ENCODE data around the gene CFDP1.

- TF ChIP-seq TAF1 (CRISPR knock-in tag; IDR thresholded peaks at IDR 0.05) = no peak
- TF ChIP-seq, protein P1, sequence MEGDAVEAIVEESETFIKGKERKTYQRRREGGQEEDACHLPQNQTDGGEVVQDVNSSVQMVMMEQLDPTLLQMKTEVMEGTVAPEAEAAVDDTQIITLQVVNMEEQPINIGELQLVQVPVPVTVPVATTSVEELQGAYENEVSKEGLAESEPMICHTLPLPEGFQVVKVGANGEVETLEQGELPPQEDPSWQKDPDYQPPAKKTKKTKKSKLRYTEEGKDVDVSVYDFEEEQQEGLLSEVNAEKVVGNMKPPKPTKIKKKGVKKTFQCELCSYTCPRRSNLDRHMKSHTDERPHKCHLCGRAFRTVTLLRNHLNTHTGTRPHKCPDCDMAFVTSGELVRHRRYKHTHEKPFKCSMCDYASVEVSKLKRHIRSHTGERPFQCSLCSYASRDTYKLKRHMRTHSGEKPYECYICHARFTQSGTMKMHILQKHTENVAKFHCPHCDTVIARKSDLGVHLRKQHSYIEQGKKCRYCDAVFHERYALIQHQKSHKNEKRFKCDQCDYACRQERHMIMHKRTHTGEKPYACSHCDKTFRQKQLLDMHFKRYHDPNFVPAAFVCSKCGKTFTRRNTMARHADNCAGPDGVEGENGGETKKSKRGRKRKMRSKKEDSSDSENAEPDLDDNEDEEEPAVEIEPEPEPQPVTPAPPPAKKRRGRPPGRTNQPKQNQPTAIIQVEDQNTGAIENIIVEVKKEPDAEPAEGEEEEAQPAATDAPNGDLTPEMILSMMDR (CRISPR knock-in tag; IDR thresholded peaks at IDR 0.05) = no peak
- TF ChIP-seq, protein P2, sequence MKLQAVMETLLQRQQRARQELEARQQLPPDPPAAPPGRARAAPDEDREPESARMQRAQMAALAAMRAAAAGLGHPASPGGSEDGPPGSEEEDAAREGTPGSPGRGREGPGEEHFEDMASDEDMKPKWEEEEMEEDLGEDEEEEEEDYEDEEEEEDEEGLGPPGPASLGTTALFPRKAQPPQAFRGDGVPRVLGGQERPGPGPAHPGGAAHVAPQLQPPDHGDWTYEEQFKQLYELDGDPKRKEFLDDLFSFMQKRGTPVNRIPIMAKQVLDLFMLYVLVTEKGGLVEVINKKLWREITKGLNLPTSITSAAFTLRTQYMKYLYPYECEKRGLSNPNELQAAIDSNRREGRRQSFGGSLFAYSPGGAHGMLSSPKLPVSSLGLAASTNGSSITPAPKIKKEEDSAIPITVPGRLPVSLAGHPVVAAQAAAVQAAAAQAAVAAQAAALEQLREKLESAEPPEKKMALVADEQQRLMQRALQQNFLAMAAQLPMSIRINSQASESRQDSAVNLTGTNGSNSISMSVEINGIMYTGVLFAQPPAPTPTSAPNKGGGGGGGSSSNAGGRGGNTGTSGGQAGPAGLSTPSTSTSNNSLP (IDR thresholded peaks at IDR 0.05; ENCODE audit: low read depth, low read length) = no peak
- no peak for TF ChIP-seq USF2 (IDR thresholded peaks at IDR 0.05; ENCODE audit: low read depth, low read length)
- TF ChIP-seq USF2 (CRISPR knock-in tag; IDR thresholded peaks at IDR 0.05; ENCODE audit: borderline replicate concordance) = no peak
- no peak for TF ChIP-seq ATF7 (IDR thresholded peaks at IDR 0.05)
- TF ChIP-seq ATF7 (CRISPR knock-in tag; IDR thresholded peaks at IDR 0.05) = no peak
- peak; percentile 93 for TF ChIP-seq ZBTB33 (CRISPR knock-in tag; IDR thresholded peaks at IDR 0.05)
- no peak for TF ChIP-seq CHD2 (IDR thresholded peaks at IDR 0.05; ENCODE audit: low read depth, low read length)
Measured at GRCh38 chr16:75257886-75258806, 175.2 kb downstream of the CFDP1 start.

Measured in HepG2 (cell line).